HCT116 (cell line): ENCODE data around the gene USP48. TPM values are rescaled to one million over a fixed set of nuclear protein-coding genes. Genes with fewer than 3 reads are reported as not detected.

Experiments used
- ATAC-seq: fragments of 200-7000 bp; cut with Tn5 transposase; 2 replicates; pipeline ENCODE4 v1.9.1; 2020; ENCODE audit warnings: mild to moderate bottlenecking, moderate library complexity
- BruUV-seq: library from RNA; stranded (reverse); fragments of 400-500 nt; replicated peaks from 2 replicates; lab custom pipeline; 2021; lab: Mats Ljungman, UMichigan
- CTCF ChIA-PET: fragments of 300-600 bp; sonication (Branson Sonifier 250); formaldehyde crosslinking; loops from one replicate; lab custom pipeline; 2021; ENCODE audit warnings: antibody characterized with exemption; lab: Charles Lee
- POLR2A ChIA-PET: fragments of 300-600, 350-600 bp; sonication (Branson Sonifier 250); formaldehyde crosslinking; loops from one replicate; lab custom pipeline; 2021; ENCODE audit warnings: antibody characterized with exemption; lab: Charles Lee
- RAD21 ChIA-PET, 2 experiments: fragments of 300-600 bp; sonication (Branson Sonifier 250); formaldehyde crosslinking; loops; one replicate each; lab custom pipeline; 2023; ENCODE audit warnings: low total read pairs in 2 of 2; ENCODE audit not compliant: uncharacterized antibody in 2 of 2, unreplicated experiment in 2 of 2, low non-redundant PET in 1 of 2; lab: Charles Lee
- DNase-seq: peaks from one replicate; pipeline ENCODE4 v3.0.0-alpha.2; 2010; ENCODE audit warnings: low read depth, low spot score
- H2AFZ ChIP-seq: fragments of 200-600 bp; shearing (Covaris generic), sonication (generic); 2 replicates; pipeline ENCODE4 v1.6.1; 2017; ENCODE audit warnings: low read depth, mixed run types, mixed read lengths, antibody characterized with exemption, low read length; ENCODE audit not compliant: poor library complexity, severe bottlenecking
- H3K27ac ChIP-seq: 2 replicates; pipeline ENCODE4 v1.5.1; 2012; ENCODE audit warnings: low read depth, low read length
- H3K27me3 ChIP-seq: fragments of 200-600 bp; sonication (generic); 2 replicates; pipeline ENCODE4 v1.6.1; 2016; ENCODE audit warnings: mixed run types, low read length, mixed read lengths; ENCODE audit not compliant: insufficient read depth
- H3K36me3 ChIP-seq, 2 experiments: fragments of 200-500 bp in 1 of 2; fragments of 200-600 bp in 1 of 2; sonication (Bioruptor generic) in 1 of 2; sonication (generic) in 1 of 2; 2 replicates each; pipeline versions ENCODE4 v1.5.1 to v1.6.1; 2014 to 2016; ENCODE audit warnings: low read length in 2 of 2, inconsistent platforms in 1 of 2, mixed read lengths in 1 of 2, mixed run types in 1 of 2; ENCODE audit not compliant: insufficient read depth in 2 of 2, control insufficient read depth in 1 of 2
- H3K4me1 ChIP-seq, 2 experiments: fragments of 200-600 bp in 1 of 2; sonication (generic) in 1 of 2; 2 replicates each; pipeline versions ENCODE4 v1.5.1 to v1.6.1; 2012 to 2017; ENCODE audit warnings: low read length in 2 of 2, inconsistent platforms in 1 of 2, mild to moderate bottlenecking in 1 of 2, mixed read lengths in 1 of 2, mixed run types in 1 of 2, moderate library complexity in 1 of 2; ENCODE audit not compliant: insufficient read depth in 2 of 2, control insufficient read depth in 1 of 2
- H3K4me2 ChIP-seq: fragments of 200-600 bp; sonication (generic); 2 replicates; pipeline ENCODE4 v1.6.1; 2017; ENCODE audit warnings: mixed run types, low read length, mixed read lengths
- H3K4me3 ChIP-seq, 2 experiments: fragments of 200-600 bp in 1 of 2; sonication (generic) in 1 of 2; replicated peaks in 1 of 2; 2 replicates each; pipeline ENCODE4 v1.5.1; 2011 to 2016; ENCODE audit warnings: low read length in 2 of 2, control low read depth in 1 of 2, low read depth in 1 of 2, mild to moderate bottlenecking in 1 of 2, mixed read lengths in 1 of 2, mixed run types in 1 of 2
- H3K79me2 ChIP-seq: fragments of 200-600 bp; sonication (generic); 2 replicates; pipeline ENCODE4 v1.6.1; 2017; ENCODE audit warnings: mild to moderate bottlenecking, mixed run types, low read length, moderate library complexity, mixed read lengths; ENCODE audit not compliant: insufficient read depth
- H3K9ac ChIP-seq: fragments of 200-600 bp; sonication (generic); 2 replicates; pipeline ENCODE4 v1.6.1; 2016; ENCODE audit warnings: low read length, mixed read lengths
- H3K9me2 ChIP-seq: fragments of 200-600 bp; sonication (generic), shearing (Covaris generic); 2 replicates; pipeline ENCODE4 v1.6.1; 2017; ENCODE audit warnings: mixed run types, mild to moderate bottlenecking, moderate library complexity; ENCODE audit not compliant: insufficient read depth
- H3K9me3 ChIP-seq, 2 experiments: fragments of 200-500 bp in 1 of 2; fragments of 200-600 bp in 1 of 2; sonication (Bioruptor generic) in 1 of 2; sonication (generic) in 1 of 2; 2 replicates each; pipeline ENCODE4 v1.6.1; 2014 to 2017; ENCODE audit warnings: low read length in 2 of 2, mixed read lengths in 2 of 2, inconsistent platforms in 1 of 2, low read depth in 1 of 2, mild to moderate bottlenecking in 1 of 2, mixed run types in 1 of 2, moderate library complexity in 1 of 2; ENCODE audit not compliant: control insufficient read depth in 1 of 2, insufficient read depth in 1 of 2
- H4K20me1 ChIP-seq: fragments of 200-600 bp; sonication (generic), shearing (Covaris generic); 2 replicates; pipeline ENCODE4 v1.6.1; 2017; ENCODE audit warnings: mixed run types, mild to moderate bottlenecking, moderate library complexity; ENCODE audit not compliant: insufficient read depth
- CBX3 ChIP-seq: IDR thresholded peaks from 2 replicates; pipeline ENCODE4 v1.6.1; 2012; ENCODE audit warnings: low read depth
- EZH2phosphoT487 ChIP-seq: fragments of 200-600 bp; IDR thresholded peaks from 2 replicates; pipeline ENCODE4 v1.6.1; 2018; ENCODE audit warnings: antibody characterized with exemption, borderline replicate concordance
- SRF ChIP-seq: IDR thresholded peaks from 2 replicates; pipeline ENCODE4 v1.6.1; 2012; ENCODE audit warnings: low read depth
- ZFX ChIP-seq: fragments of 450-650 bp; IDR thresholded peaks from 2 replicates; pipeline ENCODE4 v1.6.1; 2017
- ZNF274 ChIP-seq: fragments of 200-500 bp; sonication (Bioruptor generic); IDR thresholded peaks from 2 replicates; pipeline ENCODE4 v1.6.1; 2014; ENCODE audit warnings: mild to moderate bottlenecking, low read depth, low read length, inconsistent platforms
- intact Hi-C: fragments of 100-400 bp; cut with micrococcal nuclease; formaldehyde crosslinking; loops from 2 replicates; pipeline ENCODE4 v1.10.0; 2022
- total RNA-seq: library from RNA; stranded (reverse); gene quantifications from one replicate; pipeline ENCODE4 v1.2.1, GENCODE V29; 2021; ENCODE audit not compliant: unreplicated experiment
- TF ChIP-seq, protein P1 (sequence below): IDR thresholded peaks from 2 replicates; pipeline ENCODE4 v1.6.1; 2012
- TF ChIP-seq, protein P2 (sequence below): IDR thresholded peaks from 2 replicates; pipeline ENCODE4 v1.6.1; 2011; ENCODE audit warnings: mild to moderate bottlenecking, low read length, moderate library complexity; ENCODE audit not compliant: insufficient replicate concordance; ENCODE audit errors: extremely low read depth
- TF ChIP-seq, protein P3 (sequence below): IDR thresholded peaks from 2 replicates; pipeline ENCODE4 v1.6.1; 2012; ENCODE audit warnings: low read depth

USP48 gene
- total RNA-seq, 1 experiment from 2014 or later, result 54.8 TPM

DNA sequence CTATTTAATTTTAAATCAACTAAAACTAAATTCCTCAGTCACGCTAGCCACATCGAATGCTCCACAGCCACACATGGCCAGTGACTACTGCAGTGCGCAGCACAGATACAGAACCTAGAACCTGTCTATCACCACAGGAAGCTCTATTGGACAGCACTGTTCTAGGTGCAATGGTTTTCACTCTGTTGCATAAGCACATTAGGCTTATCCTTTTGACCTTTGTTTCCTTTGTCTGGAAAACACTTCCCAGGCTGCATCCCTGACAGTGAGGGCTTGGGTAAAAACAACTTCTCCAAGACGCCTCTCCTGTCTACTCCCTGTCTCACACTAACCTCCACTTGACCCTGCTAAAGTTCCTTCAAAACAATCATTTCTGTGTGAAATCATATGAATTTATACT is 80.2 kb downstream of the USP48 start:
- Histone ChIP-seq H3K4me3 (no peak overlapping the region), H3K79me2 (no peaks in the 10 kb centered on the region; the same call in 1 of the 2 replicates), H4K20me1 (no peaks in the 10 kb centered on the region), H3K4me2 (no peak overlapping the region), H3K27me3 (no peaks in the 10 kb centered on the region), H3K27ac (no peak overlapping the region), H3K9me2 (no peaks in the 10 kb centered on the region), H3K4me1 (no peaks in the 10 kb centered on the region), H3K9me3 (no peaks in the 10 kb centered on the region), H3K36me3 (peaks cover 7 to 11% of the 10 kb centered on the region in 2 experiments; a peak in 3 of 4 replicates), H2AFZ (no peak overlapping the region), H3K9ac (no peak overlapping the region)
- no peak for DNase-seq
- no peak for ATAC-seq
- ChIA-PET CTCF (interaction anchor here (1.0 kb wide), 1 partner anchor 12 kb away, joined by 5 read pairs; no protein-coding TSS in a partner anchor), RAD21 (no interaction called here), POLR2A (no interaction called here)
- TF ChIP-seq, protein P1, sequence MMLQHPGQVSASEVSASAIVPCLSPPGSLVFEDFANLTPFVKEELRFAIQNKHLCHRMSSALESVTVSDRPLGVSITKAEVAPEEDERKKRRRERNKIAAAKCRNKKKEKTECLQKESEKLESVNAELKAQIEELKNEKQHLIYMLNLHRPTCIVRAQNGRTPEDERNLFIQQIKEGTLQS, result no peak
- TF ChIP-seq ZFX (no peak), SRF (no peak), ZNF274 (no peak)
- TF ChIP-seq, protein P2, sequence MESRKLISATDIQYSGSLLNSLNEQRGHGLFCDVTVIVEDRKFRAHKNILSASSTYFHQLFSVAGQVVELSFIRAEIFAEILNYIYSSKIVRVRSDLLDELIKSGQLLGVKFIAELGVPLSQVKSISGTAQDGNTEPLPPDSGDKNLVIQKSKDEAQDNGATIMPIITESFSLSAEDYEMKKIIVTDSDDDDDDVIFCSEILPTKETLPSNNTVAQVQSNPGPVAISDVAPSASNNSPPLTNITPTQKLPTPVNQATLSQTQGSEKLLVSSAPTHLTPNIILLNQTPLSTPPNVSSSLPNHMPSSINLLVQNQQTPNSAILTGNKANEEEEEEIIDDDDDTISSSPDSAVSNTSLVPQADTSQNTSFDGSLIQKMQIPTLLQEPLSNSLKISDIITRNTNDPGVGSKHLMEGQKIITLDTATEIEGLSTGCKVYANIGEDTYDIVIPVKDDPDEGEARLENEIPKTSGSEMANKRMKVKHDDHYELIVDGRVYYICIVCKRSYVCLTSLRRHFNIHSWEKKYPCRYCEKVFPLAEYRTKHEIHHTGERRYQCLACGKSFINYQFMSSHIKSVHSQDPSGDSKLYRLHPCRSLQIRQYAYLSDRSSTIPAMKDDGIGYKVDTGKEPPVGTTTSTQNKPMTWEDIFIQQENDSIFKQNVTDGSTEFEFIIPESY, result no peak
- intact Hi-C loops, result loop anchor here (1.0 to 2.0 kb wide), 2 partner anchors 262 to 714 kb away; no protein-coding TSS in a partner anchor
- no TSS peak for BruUV-seq

DNA sequence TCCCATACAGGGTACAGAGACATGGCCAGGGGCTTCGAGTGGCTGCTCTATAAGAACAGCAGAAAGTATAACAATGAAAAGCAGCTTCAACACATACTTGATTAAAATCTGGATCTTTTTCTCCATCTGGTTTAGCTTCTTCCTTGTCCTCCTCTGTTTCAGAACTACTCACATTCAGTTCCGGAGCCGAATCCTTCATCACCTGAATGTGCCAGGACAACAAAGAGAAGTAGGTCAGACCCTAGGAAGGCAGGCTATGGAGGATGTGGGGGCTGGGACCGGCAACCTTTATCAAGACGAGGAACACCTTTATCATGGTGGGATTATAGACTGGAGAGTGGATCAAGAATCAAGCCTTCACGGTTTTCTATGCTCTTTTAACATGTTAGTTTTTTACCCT is 81.5 kb downstream of the USP48 start:
- no peaks in the 10 kb centered on the region for H4K20me1 ChIP-seq
- ChIA-PET RAD21 (no interaction called here), CTCF (no interaction called here), POLR2A (no interaction called here)
- H3K4me1 ChIP-seq, result no peaks in the 10 kb centered on the region
- BruUV-seq, result no TSS peak
- no peak for DNase-seq
- ATAC-seq, result no peak
- no peak overlapping the region for H3K27ac ChIP-seq
- no peak overlapping the region for H2AFZ ChIP-seq
- TF ChIP-seq CBX3 (no peak), EZH2phosphoT487 (no peak)
- TF ChIP-seq, protein P3, sequence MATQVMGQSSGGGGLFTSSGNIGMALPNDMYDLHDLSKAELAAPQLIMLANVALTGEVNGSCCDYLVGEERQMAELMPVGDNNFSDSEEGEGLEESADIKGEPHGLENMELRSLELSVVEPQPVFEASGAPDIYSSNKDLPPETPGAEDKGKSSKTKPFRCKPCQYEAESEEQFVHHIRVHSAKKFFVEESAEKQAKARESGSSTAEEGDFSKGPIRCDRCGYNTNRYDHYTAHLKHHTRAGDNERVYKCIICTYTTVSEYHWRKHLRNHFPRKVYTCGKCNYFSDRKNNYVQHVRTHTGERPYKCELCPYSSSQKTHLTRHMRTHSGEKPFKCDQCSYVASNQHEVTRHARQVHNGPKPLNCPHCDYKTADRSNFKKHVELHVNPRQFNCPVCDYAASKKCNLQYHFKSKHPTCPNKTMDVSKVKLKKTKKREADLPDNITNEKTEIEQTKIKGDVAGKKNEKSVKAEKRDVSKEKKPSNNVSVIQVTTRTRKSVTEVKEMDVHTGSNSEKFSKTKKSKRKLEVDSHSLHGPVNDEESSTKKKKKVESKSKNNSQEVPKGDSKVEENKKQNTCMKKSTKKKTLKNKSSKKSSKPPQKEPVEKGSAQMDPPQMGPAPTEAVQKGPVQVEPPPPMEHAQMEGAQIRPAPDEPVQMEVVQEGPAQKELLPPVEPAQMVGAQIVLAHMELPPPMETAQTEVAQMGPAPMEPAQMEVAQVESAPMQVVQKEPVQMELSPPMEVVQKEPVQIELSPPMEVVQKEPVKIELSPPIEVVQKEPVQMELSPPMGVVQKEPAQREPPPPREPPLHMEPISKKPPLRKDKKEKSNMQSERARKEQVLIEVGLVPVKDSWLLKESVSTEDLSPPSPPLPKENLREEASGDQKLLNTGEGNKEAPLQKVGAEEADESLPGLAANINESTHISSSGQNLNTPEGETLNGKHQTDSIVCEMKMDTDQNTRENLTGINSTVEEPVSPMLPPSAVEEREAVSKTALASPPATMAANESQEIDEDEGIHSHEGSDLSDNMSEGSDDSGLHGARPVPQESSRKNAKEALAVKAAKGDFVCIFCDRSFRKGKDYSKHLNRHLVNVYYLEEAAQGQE, result no peak
- H3K36me3 ChIP-seq, result peaks cover 7 to 11% of the 10 kb centered on the region in 2 experiments; a peak in 3 of 4 replicates
- no peaks in the 10 kb centered on the region for H3K27me3 ChIP-seq
- intact Hi-C loops, result no loop called here
- H3K79me2 ChIP-seq, result no peaks in the 10 kb centered on the region; the same call in 1 of the 2 replicates
- no peak overlapping the region for H3K4me3 ChIP-seq
- H3K4me2 ChIP-seq, result no peak overlapping the region
- H3K9me3 ChIP-seq, result no peaks in the 10 kb centered on the region
- H3K9ac ChIP-seq, result no peak overlapping the region
- no peaks in the 10 kb centered on the region for H3K9me2 ChIP-seq
